NCI-H774 (cell line): ENCODE data around the gene SEMA3G.
A peak's percentile ranks its signal among the peaks of the same experiment; 100 is the strongest.

ENCODE experiments used
- DNase-seq: peaks from one replicate; lab custom pipeline; 2025; lab: John Stamatoyannopoulos, UW

The SEMA3G gene

GRCh38 chr3:52438579-52439425 lies 6.1 kb downstream of the SEMA3G start:
- no peak for DNase-seq

GRCh38 chr3:52438104-52438376 lies 6.9 kb downstream of the SEMA3G start:
- DNase-seq, result no peak

- no peak for DNase-seq
Measured at GRCh38 chr3:52437326-52438103, 7.4 kb downstream of the SEMA3G start.

- no peak for DNase-seq
Measured at GRCh38 chr3:52436500-52437149, 8.3 kb downstream of the SEMA3G start.

- no peak for DNase-seq
Measured at GRCh38 chr3:52435246-52436101, 9.4 kb downstream of the SEMA3G start.

GRCh38 chr3:52434491-52435115 lies 10.3 kb downstream of the SEMA3G start:
- no peak for DNase-seq

- no peak for DNase-seq
Measured at GRCh38 chr3:52433996-52434479, 10.9 kb downstream of the SEMA3G start.

GRCh38 chr3:52433328-52433995 lies 11.4 kb downstream of the SEMA3G start:
- no peak for DNase-seq

GRCh38 chr3:52432691-52433141 lies 12.2 kb downstream of the SEMA3G start:
- DNase-seq, result no peak

GRCh38 chr3:52432225-52432624 lies 12.7 kb downstream of the SEMA3G start:
- DNase-seq, result no peak

- DNase-seq, result no peak
Measured at GRCh38 chr3:52431459-52432223, 13.3 kb downstream of the SEMA3G start.

GRCh38 chr3:52430416-52430810 lies 14.5 kb downstream of the SEMA3G start:
- DNase-seq, result no peak

GRCh38 chr3:52429779-52430415 lies 15.0 kb downstream of the SEMA3G start:
- DNase-seq, result no peak

GRCh38 chr3:52429031-52429430 lies 15.9 kb downstream of the SEMA3G start:
- DNase-seq, result no peak

- peak; percentile 22 for DNase-seq
Measured at GRCh38 chr3:52428151-52429005, 16.5 kb downstream of the SEMA3G start.

GRCh38 chr3:52423173-52423572 lies 21.7 kb downstream of the SEMA3G start:
- DNase-seq, result no peak

- no peak for DNase-seq
Measured at GRCh38 chr3:52422669-52423068, 22.2 kb downstream of the SEMA3G start.

GRCh38 chr3:52420388-52420787 lies 24.5 kb downstream of the SEMA3G start:
- no peak for DNase-seq
